HG02970 (cell line): Measurements from ENCODE around the gene VRK2.
"Not testable (repeated sequence)": the region's sequence is repeated elsewhere in the genome, so short reads cannot be mapped to it uniquely, and the experiment has no call there.

ENCODE experiments used
- ATAC-seq: cut with Tn5 transposase; IDR thresholded peaks from one replicate; pipeline ENCODE4 v1.9.1; 2021; ENCODE audit warnings: mild to moderate bottlenecking, moderate library complexity, moderate number of reproducible peaks; ENCODE audit not compliant: unreplicated experiment, low FRiP score

VRK2 gene

DNA sequence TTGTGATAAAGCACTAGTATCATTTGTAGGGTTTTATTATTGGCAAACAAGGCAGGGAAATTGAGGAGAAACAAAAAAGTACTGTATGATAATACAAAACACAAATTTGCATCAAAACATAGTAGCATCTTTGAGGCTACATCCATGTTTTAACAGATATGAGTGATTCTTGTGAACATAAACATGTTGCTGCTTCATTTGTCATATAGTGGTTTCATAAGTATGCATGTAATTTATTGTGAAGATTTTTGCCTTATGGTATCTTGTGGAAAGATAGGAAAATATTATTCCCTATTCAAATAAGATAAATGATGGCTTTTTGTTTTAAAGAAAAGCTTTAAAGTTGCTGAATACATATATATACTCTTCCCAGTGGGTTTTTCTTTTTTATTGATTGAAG, 60.3 kb downstream of the VRK2 start:
- no peak for ATAC-seq

DNA sequence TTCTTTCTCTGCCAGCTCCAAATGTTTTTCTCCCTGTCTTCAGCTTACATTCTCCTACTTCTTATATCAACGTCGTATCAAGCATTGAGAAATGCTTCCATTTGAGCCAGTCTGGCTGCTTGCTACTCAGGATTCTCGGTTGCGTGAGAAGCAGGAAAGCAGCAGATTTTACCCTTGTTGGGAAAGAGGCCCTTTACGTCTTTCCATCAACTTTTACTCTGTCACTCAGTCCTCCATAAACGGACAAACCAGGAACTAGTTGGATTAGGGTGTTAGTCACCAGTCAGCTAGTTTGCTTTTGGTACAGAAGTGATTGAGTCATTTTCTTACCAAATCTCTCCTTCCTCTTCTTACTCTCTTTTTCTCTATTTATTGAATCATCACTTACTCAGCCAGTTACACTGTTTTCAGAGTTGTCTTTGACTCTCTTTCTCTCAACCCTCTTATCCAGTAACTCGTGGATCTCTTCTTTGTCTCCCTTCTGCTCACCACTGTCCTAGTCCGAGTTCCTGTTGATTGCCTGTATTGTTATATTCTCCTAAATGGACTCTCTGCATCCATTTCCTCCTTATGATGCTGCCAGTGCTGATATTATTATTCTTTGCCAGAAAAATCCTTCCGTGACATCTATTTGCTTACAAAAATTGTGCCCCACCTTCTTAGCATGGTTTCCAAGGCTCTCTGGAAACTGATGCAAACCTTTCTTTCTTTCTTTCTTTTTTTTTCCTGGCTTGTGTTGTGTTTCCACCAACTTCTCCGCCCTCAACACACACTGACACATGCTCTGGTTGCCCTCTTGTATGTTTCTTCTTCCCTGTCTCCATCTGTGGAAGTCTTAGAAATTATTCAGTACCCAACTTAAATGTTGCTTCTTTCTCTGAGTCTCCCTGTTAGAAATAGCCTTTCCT, 61.5 kb downstream of the VRK2 start:
- no peak for ATAC-seq

DNA sequence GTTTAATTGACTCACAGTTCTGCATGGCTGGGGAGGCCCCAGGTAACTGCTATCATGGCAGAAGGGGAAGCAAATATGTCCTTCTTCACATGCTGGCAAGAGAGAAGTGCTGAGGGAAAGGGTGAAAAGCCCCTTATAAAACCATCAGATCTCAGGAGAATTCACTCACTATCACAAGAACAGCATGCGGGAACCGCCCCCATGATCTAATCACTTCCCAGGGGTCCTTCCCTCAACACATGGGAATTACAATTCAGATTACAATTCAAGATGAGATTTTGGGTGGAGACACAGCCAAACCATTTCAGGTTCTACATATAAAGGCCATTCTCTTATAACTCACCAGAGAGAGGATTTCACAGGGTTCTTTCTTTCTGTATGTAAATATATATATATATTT, 62.9 kb downstream of the VRK2 start:
- ATAC-seq = no peak

DNA sequence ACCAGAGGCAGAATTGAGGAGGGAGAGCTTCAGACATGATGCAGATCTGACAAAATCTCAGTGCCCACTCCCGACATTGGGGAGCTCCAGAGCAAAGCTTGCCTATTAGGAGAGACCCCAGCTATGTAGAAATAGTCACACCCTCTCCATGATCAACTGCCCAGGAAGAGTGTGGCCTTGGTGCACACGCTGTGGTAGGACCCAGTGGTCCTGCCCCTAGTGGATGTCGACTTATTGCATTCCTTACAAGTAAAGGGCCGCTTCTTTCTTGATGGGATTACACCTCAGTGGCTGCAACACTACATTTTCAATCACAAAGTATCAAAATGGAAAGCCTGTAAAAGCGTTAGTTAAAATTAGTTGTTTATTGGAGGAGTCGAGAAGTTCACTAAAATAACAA, 64.2 kb downstream of the VRK2 start:
- ATAC-seq = no peak

DNA sequence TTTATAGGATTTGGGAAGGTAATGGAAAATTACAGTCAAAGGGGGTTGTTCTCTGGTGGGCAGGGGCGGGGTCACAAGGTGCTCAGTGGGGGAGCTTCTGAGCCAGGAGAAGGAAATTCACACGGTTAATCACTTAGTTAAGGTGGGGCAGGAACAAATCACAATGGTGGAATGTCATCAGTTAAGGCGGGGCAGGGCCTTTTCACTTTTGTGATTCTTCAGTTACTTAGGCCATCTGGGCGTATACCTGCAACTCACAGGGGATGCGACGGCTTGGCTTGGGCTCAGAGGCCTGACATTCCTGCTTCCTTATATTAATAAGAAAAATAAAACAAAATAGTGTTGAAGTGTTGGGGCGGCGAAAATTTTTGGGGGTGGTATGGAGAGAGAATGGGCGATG, 67.0 kb downstream of the VRK2 start:
- ATAC-seq = not testable (repeated sequence)

DNA sequence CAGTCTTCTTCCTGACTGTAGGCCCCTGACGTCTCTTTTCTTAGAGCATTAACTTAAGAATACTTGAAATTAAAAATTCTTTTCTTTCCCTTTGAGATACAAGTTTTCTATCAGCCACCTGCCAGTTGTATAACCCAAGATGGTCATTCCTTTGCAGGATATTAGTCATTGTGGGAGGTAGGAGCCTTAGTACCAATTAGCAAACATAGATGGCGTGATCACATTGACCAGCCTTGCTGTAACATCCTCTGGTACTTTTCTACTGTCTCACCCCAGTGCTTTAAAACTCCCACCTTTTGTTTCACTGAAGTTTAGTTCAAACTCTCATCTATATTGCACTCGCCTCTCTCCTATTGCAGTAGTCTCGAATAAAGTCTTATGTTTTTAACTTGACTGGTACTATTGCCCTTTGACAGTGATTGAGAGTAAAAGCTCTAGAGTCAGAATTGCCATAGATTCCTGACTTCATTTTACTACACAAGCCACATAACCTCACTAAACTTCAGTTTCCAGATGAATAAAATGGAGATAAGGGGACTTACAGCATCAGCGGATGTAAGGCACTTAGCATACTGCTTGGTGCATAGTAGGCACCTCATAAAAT, 74.1 kb downstream of the VRK2 start:
- ATAC-seq = no peak

DNA sequence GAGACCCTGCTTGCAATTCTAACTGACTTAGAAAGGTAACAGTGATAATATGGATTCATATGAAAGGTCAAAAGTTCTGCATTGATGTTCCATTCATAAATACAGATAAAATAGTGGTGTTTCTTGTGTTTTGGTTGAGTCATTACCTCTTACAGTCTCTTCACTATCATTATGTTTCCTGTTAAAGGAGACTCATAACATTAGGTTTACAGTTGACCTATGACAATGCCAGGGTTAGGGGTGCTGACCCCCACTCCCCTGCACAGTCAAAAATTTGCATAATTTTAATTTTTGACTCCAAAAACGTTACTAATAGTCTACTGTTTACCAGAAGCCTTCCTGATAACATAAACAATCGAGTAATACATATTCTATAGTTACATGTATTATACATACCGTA, 75.4 kb downstream of the VRK2 start:
- no peak for ATAC-seq

DNA sequence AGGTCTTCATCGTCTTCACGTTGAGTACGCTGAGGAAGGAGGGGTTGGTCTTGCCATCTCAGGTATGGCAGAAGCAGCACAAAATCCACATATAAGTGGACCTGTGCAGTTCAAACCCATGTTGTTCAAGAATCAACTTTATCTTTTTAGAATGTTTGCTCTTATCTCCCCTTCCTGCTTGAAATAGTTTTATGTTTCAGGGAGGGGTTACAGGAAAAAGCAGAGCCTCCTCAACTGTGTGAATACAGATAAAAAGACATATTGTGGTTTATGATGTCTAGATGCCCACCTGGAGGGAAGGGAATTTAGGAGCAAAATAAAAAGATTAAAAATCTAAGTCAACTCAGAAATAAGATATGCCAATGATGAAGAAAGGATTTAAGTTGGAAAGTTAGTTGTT, 75.9 kb downstream of the VRK2 start:
- ATAC-seq = no peak

DNA sequence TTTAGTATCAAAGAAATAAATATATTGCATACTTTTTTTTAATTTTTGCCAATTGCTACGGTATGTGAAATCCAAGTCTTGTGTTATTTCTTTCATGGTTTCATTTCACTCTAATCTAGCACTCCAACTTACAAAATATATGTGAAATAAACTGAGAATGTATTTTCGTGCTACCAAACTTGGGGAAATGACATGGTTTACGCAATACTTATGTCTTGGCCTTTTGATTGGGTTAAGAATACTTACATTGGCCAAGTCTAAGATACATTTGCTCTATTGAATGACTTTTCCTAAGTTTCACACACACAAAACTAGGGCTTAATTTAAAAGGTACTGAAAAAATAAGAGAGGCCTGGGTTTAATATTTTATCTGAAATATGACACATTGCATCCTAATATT, 80.5 kb downstream of the VRK2 start:
- ATAC-seq = no peak

DNA sequence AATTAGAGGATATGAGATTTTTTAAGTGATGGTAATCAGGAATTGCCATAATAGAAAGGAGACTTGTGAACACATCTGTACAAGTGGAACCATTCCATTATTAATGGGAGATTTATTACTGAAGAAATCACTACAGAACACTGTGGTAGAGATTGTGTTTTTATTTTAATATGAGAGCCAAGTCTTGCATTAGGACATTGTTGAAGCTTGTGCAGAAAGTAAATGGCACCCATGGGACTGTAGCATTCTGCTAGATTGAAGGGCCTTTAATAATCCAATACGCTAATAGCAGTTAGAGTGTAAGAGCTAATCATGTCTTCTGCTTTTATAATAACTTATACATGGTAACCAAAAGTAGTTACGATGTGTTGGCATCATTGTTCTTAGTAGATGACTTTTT, 83.6 kb downstream of the VRK2 start:
- ATAC-seq = no peak

DNA sequence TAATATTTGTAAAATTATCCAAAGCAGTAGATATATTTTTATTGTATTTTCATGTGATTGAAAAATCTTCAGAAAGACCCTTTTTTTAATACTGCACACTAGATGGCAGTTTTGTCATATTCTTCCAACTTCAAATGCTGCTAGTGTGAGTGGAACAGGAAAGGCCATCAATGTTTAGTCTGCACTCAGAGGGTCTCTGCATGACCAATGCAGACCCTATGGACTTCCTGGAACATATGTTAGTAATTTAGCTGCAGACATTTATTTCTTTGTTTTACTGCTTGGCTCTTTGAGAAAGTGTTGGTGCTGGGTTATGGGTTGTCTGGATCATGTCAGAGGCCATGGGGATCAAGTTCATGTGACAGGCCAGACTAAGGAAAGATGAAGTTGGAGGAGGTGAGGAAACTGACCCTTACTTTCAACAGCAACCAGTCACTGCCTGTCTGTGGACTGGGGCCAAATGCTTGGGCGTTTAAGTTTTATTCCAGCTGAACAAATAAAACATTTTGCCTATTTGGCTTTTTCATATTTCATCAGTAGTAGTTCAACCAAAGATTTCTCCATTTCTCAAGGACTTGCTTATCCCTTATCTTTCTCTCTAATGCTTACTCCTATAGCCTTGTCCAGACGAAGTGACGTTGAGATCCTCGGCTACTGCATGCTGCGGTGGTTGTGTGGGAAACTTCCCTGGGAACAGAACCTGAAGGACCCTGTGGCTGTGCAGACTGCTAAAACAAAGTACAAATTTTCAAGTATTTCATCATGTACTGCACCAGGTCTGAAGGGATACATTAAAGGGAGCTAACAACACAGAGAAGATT, 84.8 kb downstream of the VRK2 start:
- ATAC-seq = no peak

DNA sequence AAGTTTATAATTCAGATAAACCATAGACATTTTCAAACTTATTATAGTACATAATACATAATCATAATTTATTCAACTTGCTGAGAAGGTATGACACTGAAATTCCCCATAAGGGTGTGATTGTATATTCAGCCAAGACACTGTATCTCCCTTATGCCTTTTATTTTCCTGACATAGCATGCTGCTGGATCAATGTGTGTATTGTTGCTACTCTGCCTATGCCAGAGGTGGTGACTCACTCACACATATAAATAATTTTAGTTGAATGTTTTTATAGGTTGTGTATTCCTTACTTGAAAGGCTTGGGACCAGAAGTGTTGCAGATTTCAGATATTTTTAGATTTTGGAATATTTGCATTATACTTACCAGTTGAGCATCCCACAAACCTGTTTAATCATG, 86.8 kb downstream of the VRK2 start:
- ATAC-seq = no peak

DNA sequence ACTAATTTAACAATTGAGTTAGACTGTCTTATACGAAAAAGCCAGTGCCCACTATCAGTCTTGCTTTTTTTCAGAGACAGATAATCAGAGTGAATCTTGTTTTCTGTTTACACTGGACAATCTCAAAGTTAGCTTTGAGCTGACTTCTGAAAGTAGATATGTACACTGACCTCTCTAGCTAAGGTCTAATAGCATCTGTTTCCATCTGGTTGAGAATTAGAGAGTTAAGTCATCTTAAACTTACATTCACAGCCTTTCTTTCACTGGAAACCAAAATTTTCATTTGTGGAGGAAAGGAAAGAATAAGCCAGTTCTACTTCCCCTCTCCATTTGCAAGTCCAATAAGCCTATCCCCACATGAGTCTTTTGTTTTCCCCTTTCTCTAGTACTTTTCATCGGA, 89.3 kb downstream of the VRK2 start:
- no peak for ATAC-seq

DNA sequence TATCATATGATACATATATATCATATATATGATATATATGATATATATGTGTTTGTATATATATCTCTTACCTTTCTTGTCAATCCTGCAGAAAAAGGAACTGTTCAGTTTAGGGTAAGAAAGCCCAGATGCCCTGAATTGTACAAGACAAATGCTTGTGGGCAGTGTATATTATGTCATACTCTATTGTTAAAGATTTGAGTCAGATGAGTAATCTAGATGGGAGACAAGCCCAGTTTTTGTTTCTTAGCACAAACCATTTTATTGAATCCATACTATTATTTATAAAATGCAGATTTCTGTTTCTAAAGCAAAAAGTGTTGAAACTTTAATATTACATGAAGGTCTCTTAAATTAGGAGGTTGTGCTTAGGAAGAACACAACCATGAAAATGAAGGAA, 90.6 kb downstream of the VRK2 start:
- ATAC-seq = no peak

DNA sequence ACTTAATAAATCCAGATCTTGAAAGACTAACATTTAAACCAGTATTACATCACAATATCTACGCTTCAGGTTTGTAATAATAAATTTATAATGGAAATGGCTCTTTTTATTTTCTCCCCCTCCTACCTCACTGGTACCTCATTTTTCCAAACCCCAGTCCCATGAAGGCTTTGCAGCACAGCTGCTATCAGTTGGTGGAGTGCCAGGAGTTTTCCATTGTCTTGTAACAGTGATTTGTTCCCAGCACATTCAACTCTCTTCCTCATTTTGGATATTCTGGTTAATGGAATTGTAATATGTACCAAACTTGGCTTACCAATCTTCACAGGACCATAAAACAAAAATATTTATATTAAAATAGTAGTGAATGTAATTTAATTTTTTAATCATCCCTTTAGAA, 91.2 kb downstream of the VRK2 start:
- no peak for ATAC-seq

DNA sequence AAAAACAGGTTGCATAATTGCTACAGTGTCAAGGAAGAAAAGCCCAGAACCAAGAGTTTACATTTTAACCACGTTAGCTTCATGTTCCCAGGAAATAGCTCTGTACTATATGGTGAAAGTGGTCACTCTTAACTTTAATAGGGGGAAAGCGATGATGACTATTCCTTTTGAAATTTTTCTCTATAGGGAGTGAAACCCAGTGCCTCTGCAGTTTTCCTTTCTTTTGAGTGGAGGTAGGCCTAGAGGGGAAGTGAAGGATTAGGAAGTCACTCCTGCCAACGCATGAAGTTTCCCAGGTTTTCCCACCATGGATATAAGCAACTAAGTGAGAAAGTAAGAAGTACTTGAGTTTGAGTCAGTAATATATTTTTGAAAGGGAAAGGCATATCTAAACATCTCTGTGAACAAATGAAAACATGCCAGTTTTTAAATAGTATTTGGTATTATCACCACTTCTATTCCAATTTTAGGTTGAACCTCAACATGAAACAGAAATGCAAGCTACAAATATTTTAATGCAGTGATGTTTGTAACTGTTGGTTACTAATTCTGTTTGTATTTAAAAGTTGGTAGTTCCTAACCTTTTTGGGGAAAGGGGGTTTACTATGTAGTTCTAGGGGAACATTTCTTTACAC, 91.9 kb downstream of the VRK2 start:
- ATAC-seq = no peak

DNA sequence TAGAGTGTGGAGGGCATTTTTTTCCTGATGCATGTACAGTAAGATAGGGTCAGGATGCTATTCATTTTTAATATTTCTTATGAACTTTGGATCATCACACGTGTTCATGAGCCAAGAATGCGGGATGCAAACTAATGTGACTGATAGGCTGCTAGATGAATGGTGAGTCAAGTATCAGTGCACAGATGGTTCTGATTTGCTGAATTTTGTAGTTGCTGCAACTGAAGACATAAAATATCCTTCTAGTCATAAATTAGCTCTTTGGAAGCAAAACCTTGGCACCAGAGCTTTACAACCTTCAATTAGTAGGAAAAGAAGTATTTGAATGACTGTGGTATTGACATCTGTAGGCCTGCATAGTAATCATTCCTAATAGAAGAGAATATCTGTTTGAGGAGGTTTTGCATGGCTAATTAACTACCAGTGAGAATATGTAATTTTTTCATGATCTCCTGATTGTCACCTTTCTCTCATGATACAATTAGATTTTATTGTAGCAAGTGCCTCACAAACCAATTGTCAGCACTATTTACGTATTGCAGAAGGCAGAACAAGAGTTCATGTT, 94.0 kb downstream of the VRK2 start:
- no peak for ATAC-seq

DNA sequence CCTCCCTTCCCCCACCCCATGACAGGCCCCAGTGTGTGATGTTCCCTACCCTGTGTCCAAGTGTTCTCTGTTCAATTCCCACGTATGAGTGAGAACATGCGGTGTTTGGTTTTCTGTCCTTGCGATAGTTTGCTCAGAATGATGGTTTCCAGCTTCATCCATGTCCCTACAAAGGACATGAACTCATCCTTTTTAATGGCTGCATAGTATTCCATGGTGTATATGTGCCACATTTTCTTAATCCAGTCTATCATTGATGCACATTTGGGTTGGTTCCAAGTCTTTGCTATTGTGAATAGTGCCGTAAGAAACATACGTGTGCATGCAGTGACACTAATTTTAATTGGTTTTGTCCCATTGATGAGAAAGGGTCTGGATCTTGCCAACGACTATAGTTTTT, 99.2 kb downstream of the VRK2 start:
- not testable (repeated sequence) for ATAC-seq

DNA sequence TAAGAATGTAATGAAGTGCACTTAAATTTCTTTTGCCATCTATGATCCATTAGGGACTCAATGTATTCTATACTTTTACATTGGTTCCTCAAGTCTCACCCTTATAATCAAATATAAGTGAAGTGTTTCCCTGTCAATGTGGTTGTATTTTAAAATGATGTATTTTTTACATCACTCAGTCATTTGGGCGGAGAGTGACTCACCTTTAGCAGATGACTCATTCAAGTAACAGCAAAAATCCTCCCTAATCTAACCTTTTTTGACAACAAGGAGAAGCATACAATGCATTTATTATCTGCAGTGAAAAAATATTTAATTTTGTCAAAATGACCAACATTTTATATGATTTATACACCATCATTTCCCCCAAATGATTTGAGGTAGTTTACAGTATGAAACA, 100.1 kb downstream of the VRK2 start:
- no peak for ATAC-seq

DNA sequence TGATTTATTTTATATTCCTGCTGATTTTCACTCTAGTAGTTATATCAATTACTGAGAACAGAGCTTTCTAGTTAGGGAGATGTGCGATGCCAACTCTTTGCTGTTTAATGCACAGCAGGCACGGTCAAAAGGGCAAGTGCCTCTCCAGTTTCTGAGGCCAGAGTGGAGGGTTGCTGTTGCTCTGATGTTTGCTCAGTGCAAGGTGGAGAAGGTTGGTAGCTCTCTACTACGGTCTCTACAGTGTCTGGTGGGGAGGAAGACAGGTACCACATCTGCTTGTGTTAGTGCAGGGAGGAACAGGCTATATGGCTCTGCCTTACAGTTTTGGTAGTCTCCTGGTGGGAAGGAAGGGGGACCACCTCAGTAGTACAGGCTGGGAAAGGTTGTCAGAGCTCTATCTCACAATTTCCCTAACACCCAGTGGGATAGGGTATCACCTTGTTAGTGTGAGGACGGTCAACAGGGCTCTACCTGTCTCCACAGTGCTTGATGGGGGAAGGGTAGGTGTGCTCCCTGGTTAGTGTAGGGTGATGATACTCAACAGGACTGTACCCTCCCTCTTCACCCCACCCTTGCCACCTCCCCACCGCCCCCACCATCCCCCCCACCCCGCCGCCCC, 108.7 kb downstream of the VRK2 start:
- no peak for ATAC-seq
